H1 (cell line): ENCODE measurements around the gene ANKRD53. TPM values are rescaled to one million over a fixed set of nuclear protein-coding genes. Genes with fewer than 3 reads are reported as not detected.

Experiments used
- BCL11A ChIP-seq, 2 experiments: IDR thresholded peaks; one replicate each; pipeline ENCODE4 v1.6.1; 2011; ENCODE audit warnings: low read depth in 2 of 2, low read length in 2 of 2, mild to moderate bottlenecking in 2 of 2
- GABPA ChIP-seq: IDR thresholded peaks from 2 replicates; pipeline ENCODE4 v1.6.1; 2011; ENCODE audit warnings: mild to moderate bottlenecking, low read length, moderate library complexity, borderline replicate concordance; ENCODE audit not compliant: insufficient read depth
- JUND ChIP-seq: IDR thresholded peaks from 2 replicates; pipeline ENCODE4 v1.6.1; 2011; ENCODE audit warnings: mild to moderate bottlenecking, improper control_type of control experiment, low read length
- PHF8 ChIP-seq: fragments of 200-600 bp; sonication (generic); conservative IDR thresholded peaks from 2 replicates; pipeline ENCODE4 v1.7.1; 2012; ENCODE audit warnings: low read depth, mild to moderate bottlenecking, inconsistent platforms, low read length, moderate library complexity
- SIX5 ChIP-seq: IDR thresholded peaks from 2 replicates; pipeline ENCODE4 v1.6.1; 2011; ENCODE audit warnings: mild to moderate bottlenecking, low read depth, low read length
- TAF1 ChIP-seq: IDR thresholded peaks from 2 replicates; pipeline ENCODE4 v1.6.1; 2011; ENCODE audit warnings: mild to moderate bottlenecking, low read depth, low read length
- TCF12 ChIP-seq: IDR thresholded peaks from 2 replicates; pipeline ENCODE4 v1.6.1; 2011; ENCODE audit warnings: low read depth, mild to moderate bottlenecking, low read length
- polyA plus RNA-seq, 7 experiments: library from polyadenylated mRNA; depleted of rRNA in 3 of 7; stranded (reverse) in 5 of 7; unstranded in 2 of 7; fragments of >200 nt in 5 of 7; fragments of 200-250 nt in 2 of 7; gene quantifications; 1 replicate in 5 of 7; 2 replicates in 1 of 7; 4 replicates in 1 of 7; pipeline versions ENCODE4 v1.2.1 to v1.2.3, GENCODE V29; 2011 to 2013; ENCODE audit warnings: missing spikeins in 2 of 7, mixed read lengths in 2 of 7
- total RNA-seq: library from RNA; stranded (reverse); fragmentation: NEBNext Ultra II Directional; extraction: Animal tissue kit (Norgen Biotek cat#: 25700); gene quantifications from 2 replicates; pipeline ENCODE4 v1.2.1, GENCODE V29; 2021
- TF ChIP-seq, protein P1 (sequence below): fragments of 300-600 bp; sonication (generic); IDR thresholded peaks from 2 replicates; pipeline ENCODE4 v1.7.1; 2012; ENCODE audit warnings: low read length, moderate library complexity, mild to moderate bottlenecking, inconsistent platforms; ENCODE audit not compliant: insufficient replicate concordance

ANKRD53 gene
- total and polyA plus RNA-seq, 2 of the 8 experiments (the other 6 are each of a cell fraction or from before 2014, with no cell fraction given): 0.39 to 0.70 TPM

GRCh38 chr2:70943205-70943871 is 35.1 kb upstream of the ANKRD53 start (continued):
- TF ChIP-seq, protein P1, sequence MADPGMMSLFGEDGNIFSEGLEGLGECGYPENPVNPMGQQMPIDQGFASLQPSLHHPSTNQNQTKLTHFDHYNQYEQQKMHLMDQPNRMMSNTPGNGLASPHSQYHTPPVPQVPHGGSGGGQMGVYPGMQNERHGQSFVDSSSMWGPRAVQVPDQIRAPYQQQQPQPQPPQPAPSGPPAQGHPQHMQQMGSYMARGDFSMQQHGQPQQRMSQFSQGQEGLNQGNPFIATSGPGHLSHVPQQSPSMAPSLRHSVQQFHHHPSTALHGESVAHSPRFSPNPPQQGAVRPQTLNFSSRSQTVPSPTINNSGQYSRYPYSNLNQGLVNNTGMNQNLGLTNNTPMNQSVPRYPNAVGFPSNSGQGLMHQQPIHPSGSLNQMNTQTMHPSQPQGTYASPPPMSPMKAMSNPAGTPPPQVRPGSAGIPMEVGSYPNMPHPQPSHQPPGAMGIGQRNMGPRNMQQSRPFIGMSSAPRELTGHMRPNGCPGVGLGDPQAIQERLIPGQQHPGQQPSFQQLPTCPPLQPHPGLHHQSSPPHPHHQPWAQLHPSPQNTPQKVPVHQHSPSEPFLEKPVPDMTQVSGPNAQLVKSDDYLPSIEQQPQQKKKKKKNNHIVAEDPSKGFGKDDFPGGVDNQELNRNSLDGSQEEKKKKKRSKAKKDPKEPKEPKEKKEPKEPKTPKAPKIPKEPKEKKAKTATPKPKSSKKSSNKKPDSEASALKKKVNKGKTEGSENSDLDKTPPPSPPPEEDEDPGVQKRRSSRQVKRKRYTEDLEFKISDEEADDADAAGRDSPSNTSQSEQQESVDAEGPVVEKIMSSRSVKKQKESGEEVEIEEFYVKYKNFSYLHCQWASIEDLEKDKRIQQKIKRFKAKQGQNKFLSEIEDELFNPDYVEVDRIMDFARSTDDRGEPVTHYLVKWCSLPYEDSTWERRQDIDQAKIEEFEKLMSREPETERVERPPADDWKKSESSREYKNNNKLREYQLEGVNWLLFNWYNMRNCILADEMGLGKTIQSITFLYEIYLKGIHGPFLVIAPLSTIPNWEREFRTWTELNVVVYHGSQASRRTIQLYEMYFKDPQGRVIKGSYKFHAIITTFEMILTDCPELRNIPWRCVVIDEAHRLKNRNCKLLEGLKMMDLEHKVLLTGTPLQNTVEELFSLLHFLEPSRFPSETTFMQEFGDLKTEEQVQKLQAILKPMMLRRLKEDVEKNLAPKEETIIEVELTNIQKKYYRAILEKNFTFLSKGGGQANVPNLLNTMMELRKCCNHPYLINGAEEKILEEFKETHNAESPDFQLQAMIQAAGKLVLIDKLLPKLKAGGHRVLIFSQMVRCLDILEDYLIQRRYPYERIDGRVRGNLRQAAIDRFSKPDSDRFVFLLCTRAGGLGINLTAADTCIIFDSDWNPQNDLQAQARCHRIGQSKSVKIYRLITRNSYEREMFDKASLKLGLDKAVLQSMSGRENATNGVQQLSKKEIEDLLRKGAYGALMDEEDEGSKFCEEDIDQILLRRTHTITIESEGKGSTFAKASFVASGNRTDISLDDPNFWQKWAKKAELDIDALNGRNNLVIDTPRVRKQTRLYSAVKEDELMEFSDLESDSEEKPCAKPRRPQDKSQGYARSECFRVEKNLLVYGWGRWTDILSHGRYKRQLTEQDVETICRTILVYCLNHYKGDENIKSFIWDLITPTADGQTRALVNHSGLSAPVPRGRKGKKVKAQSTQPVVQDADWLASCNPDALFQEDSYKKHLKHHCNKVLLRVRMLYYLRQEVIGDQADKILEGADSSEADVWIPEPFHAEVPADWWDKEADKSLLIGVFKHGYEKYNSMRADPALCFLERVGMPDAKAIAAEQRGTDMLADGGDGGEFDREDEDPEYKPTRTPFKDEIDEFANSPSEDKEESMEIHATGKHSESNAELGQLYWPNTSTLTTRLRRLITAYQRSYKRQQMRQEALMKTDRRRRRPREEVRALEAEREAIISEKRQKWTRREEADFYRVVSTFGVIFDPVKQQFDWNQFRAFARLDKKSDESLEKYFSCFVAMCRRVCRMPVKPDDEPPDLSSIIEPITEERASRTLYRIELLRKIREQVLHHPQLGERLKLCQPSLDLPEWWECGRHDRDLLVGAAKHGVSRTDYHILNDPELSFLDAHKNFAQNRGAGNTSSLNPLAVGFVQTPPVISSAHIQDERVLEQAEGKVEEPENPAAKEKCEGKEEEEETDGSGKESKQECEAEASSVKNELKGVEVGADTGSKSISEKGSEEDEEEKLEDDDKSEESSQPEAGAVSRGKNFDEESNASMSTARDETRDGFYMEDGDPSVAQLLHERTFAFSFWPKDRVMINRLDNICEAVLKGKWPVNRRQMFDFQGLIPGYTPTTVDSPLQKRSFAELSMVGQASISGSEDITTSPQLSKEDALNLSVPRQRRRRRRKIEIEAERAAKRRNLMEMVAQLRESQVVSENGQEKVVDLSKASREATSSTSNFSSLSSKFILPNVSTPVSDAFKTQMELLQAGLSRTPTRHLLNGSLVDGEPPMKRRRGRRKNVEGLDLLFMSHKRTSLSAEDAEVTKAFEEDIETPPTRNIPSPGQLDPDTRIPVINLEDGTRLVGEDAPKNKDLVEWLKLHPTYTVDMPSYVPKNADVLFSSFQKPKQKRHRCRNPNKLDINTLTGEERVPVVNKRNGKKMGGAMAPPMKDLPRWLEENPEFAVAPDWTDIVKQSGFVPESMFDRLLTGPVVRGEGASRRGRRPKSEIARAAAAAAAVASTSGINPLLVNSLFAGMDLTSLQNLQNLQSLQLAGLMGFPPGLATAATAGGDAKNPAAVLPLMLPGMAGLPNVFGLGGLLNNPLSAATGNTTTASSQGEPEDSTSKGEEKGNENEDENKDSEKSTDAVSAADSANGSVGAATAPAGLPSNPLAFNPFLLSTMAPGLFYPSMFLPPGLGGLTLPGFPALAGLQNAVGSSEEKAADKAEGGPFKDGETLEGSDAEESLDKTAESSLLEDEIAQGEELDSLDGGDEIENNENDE: no peak
- TF ChIP-seq GABPA (no peak), SIX5 (no peak), BCL11A (IDR thresholded peaks at IDR 0.05; ENCODE audit: low read depth in 2 of 2, low read length in 2 of 2) (no peak), PHF8 (no peak), JUND (no peak), TAF1 (no peak), TCF12 (no peak)
